ENCODE measurements around the gene ADAMTS2. TPM values are rescaled to one million over a fixed set of nuclear protein-coding genes. Genes with fewer than 3 reads are reported as not detected.

ADAMTS2 gene
- total and polyA plus RNA-seq, 2 of the 4 experiments (the other 2 are of a cell fraction): 19.0 to 58.8 TPM

GRCh38 chr5:179154991-179155955 lies 190.0 kb downstream of the ADAMTS2 start:
- Histone ChIP-seq H3K23ac (ENCODE audit: low read depth, low read length) (no peak overlapping the region), H3K18ac (ENCODE audit: low read depth, low read length) (no peak overlapping the region), H3K9me3 (ENCODE audit: control insufficient read depth, insufficient read depth, low read length) (no peaks in the 10 kb centered on the region), H4K91ac (ENCODE audit: insufficient read depth, low read depth, low read length) (no peak overlapping the region), H2BK5ac (ENCODE audit: low read depth, low read length, poor library complexity, severe bottlenecking) (no peak overlapping the region), H2BK15ac (ENCODE audit: low read depth, low read length) (no peak overlapping the region), H3K4ac (ENCODE audit: low read depth, low read length) (no peak overlapping the region), H3K27ac (ENCODE audit: insufficient read depth, low read length) (no peak overlapping the region), H4K8ac (ENCODE audit: low read depth in 2 of 2, low read length in 2 of 2) (no peak overlapping the region), H2BK20ac (ENCODE audit: low read depth, low read length) (no peak overlapping the region), H3K14ac (replicated peaks; ENCODE audit: low read depth, low read length) (no peak overlapping the region), H3K27me3 (ENCODE audit: control insufficient read depth, insufficient read depth, low read length) (no peaks in the 10 kb centered on the region), H2AK9ac (replicated peaks; ENCODE audit: low read depth, low read length, poor library complexity) (peak overlapping the region; percentile 16), H3K4me1 (ENCODE audit: control insufficient read depth, insufficient read depth, low read length) (no peaks in the 10 kb centered on the region), H2AFZ (replicated peaks; ENCODE audit: low read length, poor library complexity) (no peak overlapping the region), H3K79me1 (ENCODE audit: low read depth in 1 of 2, low read length in 2 of 2) (peaks cover 0 to 4% of the 10 kb centered on the region in 2 experiments; a peak in 1 of 4 replicates), H4K20me1 (ENCODE audit: insufficient read depth, low read length) (no peaks in the 10 kb centered on the region), H3K4me2 (ENCODE audit: low read depth, low read length) (no peak overlapping the region), H3K9ac (ENCODE audit: low read depth, low read length) (no peak overlapping the region), H2AK5ac (ENCODE audit: low read depth, low read length) (no peak overlapping the region), H3K4me3 (ENCODE audit: insufficient read depth, low read depth, low read length) (no peak overlapping the region), H2BK120ac (ENCODE audit: low read depth, low read length) (no peak overlapping the region), H4K5ac (ENCODE audit: low read depth, low read length) (no peak overlapping the region), H3K9me1 (ENCODE audit: insufficient read depth, low read length) (peaks cover 3% of the 10 kb centered on the region; the same call in 1 of the 2 replicates), H3K56ac (ENCODE audit: extremely low read depth, insufficient read depth, low read length) (no peak overlapping the region), H3K36me3 (ENCODE audit: control insufficient read depth, insufficient read depth, low read length) (peaks cover 35% of the 10 kb centered on the region)
- ATAC-seq (ENCODE audit: low read depth) (no peak), DNase-seq (no peak)
- no TSS peak for BruUV-seq (replicated peaks)
- ChIA-PET CTCF (no interaction called here), POLR2A (ENCODE audit: unreplicated experiment) (no interaction called here)
- TF ChIP-seq RCOR1 (IDR thresholded peaks at IDR 0.05; ENCODE audit: insufficient replicate concordance, low read length): no peak
- TF ChIP-seq BHLHE40 (IDR thresholded peaks at IDR 0.05; ENCODE audit: low read depth, low read length): no peak
- dilution Hi-C loops (cut with HindIII; ENCODE audit: low sequenced_read_pairs, unreplicated experiment) (no loop called here), in situ Hi-C loops (cut with MboI; ENCODE audit: low sequenced_read_pairs) (no loop called here), intact Hi-C loops (cut with micrococcal nuclease) (no loop called here)
- 68% methylated on average over 13 of the region's 27 CpGs; no CpG with 5 or more reads in 1 of the 2 experiments for WGBS, 2 experiments (ENCODE audit: extremely low coverage in 2 of 2, insufficient read length in 1 of 2)
